Progenitor cell of endocrine pancreas (in vitro differentiated cells): ENCODE results near the gene VARS1. TPM values are rescaled to one million over a fixed set of nuclear protein-coding genes. Genes with fewer than 3 reads are reported as not detected.

ENCODE experiments used
- DNase-seq: peaks from one replicate; pipeline ENCODE4 v3.0.0; 2021; ENCODE audit warnings: low spot score; ENCODE audit not compliant: unreplicated experiment
- H3K27ac Mint-ChIP-seq: 2 replicates; pipeline ENCODE4 v1.8.0; 2021; ENCODE audit warnings: mild to moderate bottlenecking, moderate library complexity, mixed read lengths
- H3K27me3 Mint-ChIP-seq: 2 replicates; pipeline ENCODE4 v1.8.0; 2021; ENCODE audit warnings: mixed read lengths
- H3K36me3 Mint-ChIP-seq: 2 replicates; pipeline ENCODE4 v1.8.0; 2022; ENCODE audit warnings: mixed read lengths; ENCODE audit not compliant: insufficient read depth
- H3K4me1 Mint-ChIP-seq: 2 replicates; pipeline ENCODE4 v1.8.0; 2021; ENCODE audit warnings: low read depth, mixed read lengths
- H3K4me3 Mint-ChIP-seq: 2 replicates; pipeline ENCODE4 v1.8.0; 2021; ENCODE audit warnings: low read depth, mild to moderate bottlenecking, moderate library complexity, mixed read lengths
- H3K9me3 Mint-ChIP-seq: 2 replicates; pipeline ENCODE4 v1.8.0; 2021; ENCODE audit warnings: low read depth, mixed read lengths
- total RNA-seq: library from RNA; stranded (reverse); gene quantifications from 2 replicates; pipeline ENCODE4 v1.2.1, GENCODE V29; 2021
- TF ChIP-seq, protein P1 (sequence below): fragments of 200-600 bp; sonication (generic); IDR thresholded peaks from one replicate; pipeline ENCODE4 v1.5.0; 2021; ENCODE audit warnings: antibody characterized with exemption, mild to moderate bottlenecking; ENCODE audit not compliant: unreplicated experiment

Gene VARS1
- total RNA-seq, 1 donor from 2014 or later: 85.6 TPM

GRCh38 chr6:31762878-31763618 is 32.5 kb downstream of the VARS1 start:
- Mint-ChIP-seq H3K36me3 (peaks cover 5% of the 10 kb centered on the region), H3K4me3 (no peak overlapping the region), H3K9me3 (no peaks in the 10 kb centered on the region), H3K27ac (no peak overlapping the region), H3K4me1 (no peaks in the 10 kb centered on the region), H3K27me3 (no peaks in the 10 kb centered on the region)
- no peak for DNase-seq
- TF ChIP-seq, protein P1, sequence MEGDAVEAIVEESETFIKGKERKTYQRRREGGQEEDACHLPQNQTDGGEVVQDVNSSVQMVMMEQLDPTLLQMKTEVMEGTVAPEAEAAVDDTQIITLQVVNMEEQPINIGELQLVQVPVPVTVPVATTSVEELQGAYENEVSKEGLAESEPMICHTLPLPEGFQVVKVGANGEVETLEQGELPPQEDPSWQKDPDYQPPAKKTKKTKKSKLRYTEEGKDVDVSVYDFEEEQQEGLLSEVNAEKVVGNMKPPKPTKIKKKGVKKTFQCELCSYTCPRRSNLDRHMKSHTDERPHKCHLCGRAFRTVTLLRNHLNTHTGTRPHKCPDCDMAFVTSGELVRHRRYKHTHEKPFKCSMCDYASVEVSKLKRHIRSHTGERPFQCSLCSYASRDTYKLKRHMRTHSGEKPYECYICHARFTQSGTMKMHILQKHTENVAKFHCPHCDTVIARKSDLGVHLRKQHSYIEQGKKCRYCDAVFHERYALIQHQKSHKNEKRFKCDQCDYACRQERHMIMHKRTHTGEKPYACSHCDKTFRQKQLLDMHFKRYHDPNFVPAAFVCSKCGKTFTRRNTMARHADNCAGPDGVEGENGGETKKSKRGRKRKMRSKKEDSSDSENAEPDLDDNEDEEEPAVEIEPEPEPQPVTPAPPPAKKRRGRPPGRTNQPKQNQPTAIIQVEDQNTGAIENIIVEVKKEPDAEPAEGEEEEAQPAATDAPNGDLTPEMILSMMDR: no peak

DNA sequence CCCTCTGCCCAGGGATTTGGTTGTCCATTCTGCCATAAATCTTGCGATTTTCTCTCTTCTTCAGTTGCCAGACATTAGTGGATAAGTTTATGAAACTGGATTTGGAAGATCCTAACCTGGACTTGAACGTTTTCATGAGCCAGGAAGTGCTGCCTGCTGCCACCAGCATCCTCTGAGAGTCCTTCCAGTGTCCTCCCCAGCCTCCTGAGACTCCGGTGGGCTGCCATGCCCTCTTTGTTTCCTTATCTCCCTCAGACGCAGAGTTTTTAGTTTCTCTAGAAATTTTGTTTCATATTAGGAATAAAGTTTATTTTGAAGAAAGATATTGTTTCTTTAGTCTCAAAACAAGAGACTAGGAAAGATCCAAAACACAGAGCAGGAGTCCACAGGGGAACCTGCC is 33.2 kb downstream of the VARS1 start, which contains the start of gene SAPCD1:
TSS of gene SAPCD1 (plus strand) at position 301 of the 400 bp plus-strand sequence. CDS start 399 bp downstream, outside the sequence.
- DNase-seq: no peak
- H3K4me3 Mint-ChIP-seq: no peak within 1 kb of the TSS
- H3K27ac Mint-ChIP-seq: no peak within 1 kb of the TSS
- TF ChIP-seq, protein P1: no peak
- peaks cover 3% of the 10 kb centered on the region for H3K36me3 Mint-ChIP-seq
- H3K9me3 Mint-ChIP-seq: no peaks in the 10 kb centered on the region
- no peaks in the 10 kb centered on the region for H3K4me1 Mint-ChIP-seq
- no peaks in the 10 kb centered on the region for H3K27me3 Mint-ChIP-seq

GRCh38 chr6:31761343-31761742 is 34.2 kb downstream of the VARS1 start:
- Mint-ChIP-seq H3K9me3 (no peaks in the 10 kb centered on the region), H3K4me3 (no peak overlapping the region)
- no peak for DNase-seq

GRCh38 chr6:31760790-31761189 is 34.8 kb downstream of the VARS1 start:
- Mint-ChIP-seq H3K36me3 (peaks cover 3% of the 10 kb centered on the region), H3K4me1 (no peaks in the 10 kb centered on the region), H3K4me3 (no peak overlapping the region), H3K9me3 (no peaks in the 10 kb centered on the region), H3K27me3 (no peaks in the 10 kb centered on the region), H3K27ac (no peak overlapping the region)
- no peak for DNase-seq
- TF ChIP-seq, protein P1: no peak

More at GRCh38 chr6:31761343-31761742, 34.2 kb downstream of the VARS1 start:
- Mint-ChIP-seq H3K27ac (no peak overlapping the region), H3K27me3 (no peaks in the 10 kb centered on the region), H3K4me1 (no peaks in the 10 kb centered on the region), H3K36me3 (peaks cover 3% of the 10 kb centered on the region)
- TF ChIP-seq, protein P1: no peak

- Mint-ChIP-seq H3K9me3 (no peaks in the 10 kb centered on the region), H3K4me1 (no peaks in the 10 kb centered on the region), H3K4me3 (no peak overlapping the region), H3K27ac (no peak overlapping the region), H3K27me3 (no peaks in the 10 kb centered on the region), H3K36me3 (peaks cover 3% of the 10 kb centered on the region)
- no peak for DNase-seq
- TF ChIP-seq, protein P1: no peak
These were observed 37.3 kb downstream of the VARS1 start for GRCh38 chr6:31758281-31758680.
